ENCODE results near the gene LY6G6D. TPM values are rescaled to one million over a fixed set of nuclear protein-coding genes. Genes with fewer than 3 reads are reported as not detected.

The LY6G6D gene
- total and polyA plus RNA-seq, 4 donors, result not detected

GRCh38 chr6:31740397-31741223, 25.5 kb downstream of the LY6G6D start:
- Histone ChIP-seq H3K27ac (ENCODE audit: low read depth in 1 of 2, low read length in 2 of 2) (peak overlapping the region; percentile 53 to 64), H3K4me3 (ENCODE audit: low read depth in 1 of 3, low read length in 3 of 3) (peak overlapping the region; percentile 68 to 84 (median 69)), H3K27me3 (ENCODE audit: control insufficient read depth in 4 of 4, insufficient read depth in 4 of 4, low read length in 3 of 4) (no peaks in the 10 kb centered on the region), H3K4me1 (ENCODE audit: control insufficient read depth in 4 of 4, insufficient read depth in 4 of 4, low read length in 3 of 4) (peaks cover 18 to 43% (median 37%) of the 10 kb centered on the region in 4 donors), H3K9ac (ENCODE audit: low read depth in 1 of 2, low read length in 2 of 2) (peak overlapping the region; percentile 61 to 70), H3K36me3 (ENCODE audit: control insufficient read depth in 4 of 4, insufficient read depth in 3 of 4, low read depth in 1 of 4, low read length in 3 of 4) (no peaks in the 10 kb centered on the region), H3K9me3 (ENCODE audit: control insufficient read depth in 4 of 4, low read length in 3 of 4) (no peaks in the 10 kb centered on the region)
- TF ChIP-seq ZBTB33 (IDR thresholded peaks at IDR 0.05) (no peak), RXRA (IDR thresholded peaks at IDR 0.05) (no peak), EGR1 (IDR thresholded peaks at IDR 0.05; ENCODE audit: low read depth in 2 of 2) (no peak)
- DNase-seq (ENCODE audit: low spot score), result no peak
- WGBS, result 28% methylated on average over 29 of the region's 29 CpGs

GRCh38 chr6:31741815-31742214, 26.7 kb downstream of the LY6G6D start:
- 87% methylated on average over 2 of the region's 2 CpGs for WGBS
- Histone ChIP-seq H3K27ac (ENCODE audit: low read depth in 1 of 2, low read length in 2 of 2) (no peak overlapping the region), H3K4me3 (ENCODE audit: low read depth in 1 of 3, low read length in 3 of 3) (no peak overlapping the region), H3K4me1 (ENCODE audit: control insufficient read depth in 4 of 4, insufficient read depth in 4 of 4, low read length in 3 of 4) (peaks cover 17 to 35% (median 29%) of the 10 kb centered on the region in 4 donors), H3K27me3 (ENCODE audit: control insufficient read depth in 4 of 4, insufficient read depth in 4 of 4, low read length in 3 of 4) (no peaks in the 10 kb centered on the region), H3K36me3 (ENCODE audit: control insufficient read depth in 4 of 4, insufficient read depth in 3 of 4, low read depth in 1 of 4, low read length in 3 of 4) (no peaks in the 10 kb centered on the region), H3K9me3 (ENCODE audit: control insufficient read depth in 4 of 4, low read length in 3 of 4) (no peaks in the 10 kb centered on the region), H3K9ac (ENCODE audit: low read depth in 1 of 2, low read length in 2 of 2) (peak overlapping the region in 1 of 2 donors; percentile 34)
- TF ChIP-seq FOXA1 (IDR thresholded peaks at IDR 0.05), result no peak
- TF ChIP-seq FOXA2 (IDR thresholded peaks at IDR 0.05), result no peak
- no peak for TF ChIP-seq NR2F2 (IDR thresholded peaks at IDR 0.05)
- TF ChIP-seq TAF1 (conservative IDR thresholded peaks at IDR 0.05), result no peak
- no peak for TF ChIP-seq ZBTB33 (IDR thresholded peaks at IDR 0.05)
- TF ChIP-seq RXRA (IDR thresholded peaks at IDR 0.05), result no peak
- no peak for TF ChIP-seq ATF3 (IDR thresholded peaks at IDR 0.05)
- no peak for TF ChIP-seq CTCF (IDR thresholded peaks at IDR 0.05; ENCODE audit: low read depth, low read length, missing input control)
- no peak for TF ChIP-seq RAD21 (IDR thresholded peaks at IDR 0.05)
- DNase-seq (ENCODE audit: low spot score), result no peak
